Loucy (cell line): ENCODE results near the gene DTNBP1.

ENCODE experiments used
- H2AFZ ChIP-seq: fragments of 200-600 bp; sonication (generic); 2 replicates; pipeline ENCODE4 v1.6.0; 2016; ENCODE audit warnings: antibody characterized with exemption, mild to moderate bottlenecking, low read length, moderate library complexity
- H3F3A ChIP-seq: fragments of 200-600 bp; 2 replicates; pipeline ENCODE4 v1.6.0; 2016; ENCODE audit warnings: antibody characterized with exemption, low read depth, mild to moderate bottlenecking
- H3K27me3 ChIP-seq: fragments of 200-600 bp; sonication (generic); 2 replicates; pipeline ENCODE4 v1.6.1; 2014; ENCODE audit warnings: low read length, mild to moderate bottlenecking; ENCODE audit not compliant: insufficient read depth, poor library complexity, severe bottlenecking
- H3K36me3 ChIP-seq: fragments of 200-600 bp; sonication (generic); 2 replicates; pipeline ENCODE4 v1.6.1; 2016; ENCODE audit warnings: low read length; ENCODE audit not compliant: insufficient read depth
- H3K4me1 ChIP-seq: fragments of 200-600 bp; sonication (generic); 2 replicates; pipeline ENCODE4 v1.5.1; 2014; ENCODE audit warnings: low read length, mild to moderate bottlenecking; ENCODE audit not compliant: insufficient read depth, poor library complexity, severe bottlenecking
- H3K4me2 ChIP-seq: fragments of 200-600 bp; sonication (generic); 2 replicates; pipeline ENCODE4 v1.6.0; 2014; ENCODE audit warnings: antibody characterized with exemption, low read length, low read depth, mild to moderate bottlenecking; ENCODE audit not compliant: poor library complexity, severe bottlenecking
- H3K4me3 ChIP-seq: fragments of 200-600 bp; sonication (generic); 2 replicates; pipeline ENCODE4 v1.5.1; 2014; ENCODE audit warnings: low read length, mild to moderate bottlenecking, mixed read lengths; ENCODE audit not compliant: poor library complexity, severe bottlenecking
- H3K79me2 ChIP-seq: fragments of 200-600 bp; sonication (generic); 2 replicates; pipeline ENCODE4 v1.6.1; 2014; ENCODE audit warnings: low read length; ENCODE audit not compliant: insufficient read depth
- H3K9ac ChIP-seq: fragments of 200-600 bp; sonication (generic); 2 replicates; pipeline ENCODE4 v1.6.0; 2014; ENCODE audit warnings: mild to moderate bottlenecking, low read depth, low read length, moderate library complexity; ENCODE audit not compliant: poor library complexity, severe bottlenecking
- H3K9me2 ChIP-seq: fragments of 200-600 bp; sonication (generic); replicated peaks from 2 replicates; pipeline ENCODE4 v1.6.1; 2016; ENCODE audit warnings: low read depth, low read length, mixed read lengths
- H3K9me3 ChIP-seq: fragments of 200-600 bp; sonication (generic); 2 replicates; pipeline ENCODE4 v1.6.1; 2014; ENCODE audit warnings: mild to moderate bottlenecking, antibody characterized with exemption, low read length, low read depth; ENCODE audit not compliant: insufficient read depth
- H4K20me1 ChIP-seq: fragments of 200-600 bp; sonication (generic); 2 replicates; pipeline ENCODE4 v1.6.0; 2014; ENCODE audit warnings: antibody characterized with exemption, low read length, mild to moderate bottlenecking; ENCODE audit not compliant: insufficient read depth, poor library complexity, severe bottlenecking
- EZH2phosphoT487 ChIP-seq: fragments of 200-600 bp; IDR thresholded peaks from 2 replicates; pipeline ENCODE4 v1.6.1; 2018; ENCODE audit warnings: antibody characterized with exemption, mild to moderate bottlenecking, moderate library complexity, borderline replicate concordance
- TF ChIP-seq, protein P1 (sequence below): fragments of 200-600 bp; sonication (generic); conservative IDR thresholded peaks from 2 replicates; pipeline ENCODE4 v1.5.1; 2014; ENCODE audit warnings: mild to moderate bottlenecking, antibody characterized with exemption, low read length

DTNBP1 gene

DNA sequence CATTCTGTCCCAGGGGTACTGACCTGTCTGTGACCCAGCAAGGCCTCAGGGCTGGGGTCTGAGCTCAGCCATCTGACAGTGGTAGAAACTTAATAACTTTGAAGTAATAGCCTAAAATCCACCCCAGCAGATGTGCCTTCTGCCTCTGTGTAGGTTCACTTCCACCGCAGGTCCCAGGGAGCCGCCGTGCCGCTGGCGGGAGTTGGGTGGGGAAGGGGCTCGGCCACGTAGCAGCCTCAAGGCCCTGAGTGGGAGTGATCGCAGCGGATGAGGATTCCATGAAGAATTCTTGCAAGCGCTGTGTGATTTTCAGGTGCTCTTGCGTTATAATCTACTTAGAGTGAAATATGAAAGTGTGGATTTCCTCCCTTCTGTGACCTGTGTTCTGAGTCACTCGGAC, 163.7 kb downstream of the DTNBP1 start:
- no peak overlapping the region for H3K9ac ChIP-seq
- H3K9me2 ChIP-seq = no peaks in the 10 kb centered on the region
- H3K36me3 ChIP-seq = peaks cover 97% of the 10 kb centered on the region
- H3K4me3 ChIP-seq = no peak overlapping the region
- peaks cover 94% of the 10 kb centered on the region for H3K79me2 ChIP-seq
- TF ChIP-seq, protein P1, sequence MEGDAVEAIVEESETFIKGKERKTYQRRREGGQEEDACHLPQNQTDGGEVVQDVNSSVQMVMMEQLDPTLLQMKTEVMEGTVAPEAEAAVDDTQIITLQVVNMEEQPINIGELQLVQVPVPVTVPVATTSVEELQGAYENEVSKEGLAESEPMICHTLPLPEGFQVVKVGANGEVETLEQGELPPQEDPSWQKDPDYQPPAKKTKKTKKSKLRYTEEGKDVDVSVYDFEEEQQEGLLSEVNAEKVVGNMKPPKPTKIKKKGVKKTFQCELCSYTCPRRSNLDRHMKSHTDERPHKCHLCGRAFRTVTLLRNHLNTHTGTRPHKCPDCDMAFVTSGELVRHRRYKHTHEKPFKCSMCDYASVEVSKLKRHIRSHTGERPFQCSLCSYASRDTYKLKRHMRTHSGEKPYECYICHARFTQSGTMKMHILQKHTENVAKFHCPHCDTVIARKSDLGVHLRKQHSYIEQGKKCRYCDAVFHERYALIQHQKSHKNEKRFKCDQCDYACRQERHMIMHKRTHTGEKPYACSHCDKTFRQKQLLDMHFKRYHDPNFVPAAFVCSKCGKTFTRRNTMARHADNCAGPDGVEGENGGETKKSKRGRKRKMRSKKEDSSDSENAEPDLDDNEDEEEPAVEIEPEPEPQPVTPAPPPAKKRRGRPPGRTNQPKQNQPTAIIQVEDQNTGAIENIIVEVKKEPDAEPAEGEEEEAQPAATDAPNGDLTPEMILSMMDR = no peak
- no peak for TF ChIP-seq EZH2phosphoT487
- H3K9me3 ChIP-seq = no peaks in the 10 kb centered on the region
- H2AFZ ChIP-seq = no peak overlapping the region
- H3F3A ChIP-seq = no peaks in the 10 kb centered on the region
- H4K20me1 ChIP-seq = peaks cover 75% of the 10 kb centered on the region
- no peak overlapping the region for H3K4me2 ChIP-seq
- no peaks in the 10 kb centered on the region for H3K27me3 ChIP-seq
- H3K4me1 ChIP-seq = no peaks in the 10 kb centered on the region

DNA sequence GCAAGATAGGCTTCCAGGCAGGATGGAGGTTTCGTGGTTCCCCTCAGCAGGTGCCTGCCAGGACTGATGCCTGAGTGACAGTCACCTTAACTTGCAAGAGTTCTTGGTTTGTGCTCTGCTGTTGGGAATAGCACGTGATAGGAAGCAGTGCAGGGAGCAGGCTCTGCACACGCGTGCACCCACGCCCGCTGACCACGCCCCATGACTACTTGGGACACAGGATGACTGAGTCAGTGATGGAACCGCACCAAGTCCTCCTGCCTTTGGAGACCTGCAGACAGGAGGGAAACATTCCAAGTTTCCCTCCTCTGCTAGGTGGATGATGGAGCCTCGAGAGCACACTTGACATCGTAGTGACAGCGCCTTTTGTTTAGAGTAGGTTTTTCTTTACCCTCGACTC, 164.2 kb downstream of the DTNBP1 start:
- no peak for TF ChIP-seq EZH2phosphoT487
- TF ChIP-seq, protein P1 = no peak
- no peak overlapping the region for H3K4me3 ChIP-seq
- no peak overlapping the region for H3K9ac ChIP-seq
- H3K27me3 ChIP-seq = no peaks in the 10 kb centered on the region
- H3K36me3 ChIP-seq = peaks cover 97% of the 10 kb centered on the region
- H4K20me1 ChIP-seq = peaks cover 75% of the 10 kb centered on the region
- no peaks in the 10 kb centered on the region for H3K4me1 ChIP-seq
- no peaks in the 10 kb centered on the region for H3K9me3 ChIP-seq
- H2AFZ ChIP-seq = no peak overlapping the region
- H3K9me2 ChIP-seq = no peaks in the 10 kb centered on the region
- H3K4me2 ChIP-seq = no peak overlapping the region
- H3F3A ChIP-seq = no peaks in the 10 kb centered on the region
- peaks cover 94% of the 10 kb centered on the region for H3K79me2 ChIP-seq

DNA sequence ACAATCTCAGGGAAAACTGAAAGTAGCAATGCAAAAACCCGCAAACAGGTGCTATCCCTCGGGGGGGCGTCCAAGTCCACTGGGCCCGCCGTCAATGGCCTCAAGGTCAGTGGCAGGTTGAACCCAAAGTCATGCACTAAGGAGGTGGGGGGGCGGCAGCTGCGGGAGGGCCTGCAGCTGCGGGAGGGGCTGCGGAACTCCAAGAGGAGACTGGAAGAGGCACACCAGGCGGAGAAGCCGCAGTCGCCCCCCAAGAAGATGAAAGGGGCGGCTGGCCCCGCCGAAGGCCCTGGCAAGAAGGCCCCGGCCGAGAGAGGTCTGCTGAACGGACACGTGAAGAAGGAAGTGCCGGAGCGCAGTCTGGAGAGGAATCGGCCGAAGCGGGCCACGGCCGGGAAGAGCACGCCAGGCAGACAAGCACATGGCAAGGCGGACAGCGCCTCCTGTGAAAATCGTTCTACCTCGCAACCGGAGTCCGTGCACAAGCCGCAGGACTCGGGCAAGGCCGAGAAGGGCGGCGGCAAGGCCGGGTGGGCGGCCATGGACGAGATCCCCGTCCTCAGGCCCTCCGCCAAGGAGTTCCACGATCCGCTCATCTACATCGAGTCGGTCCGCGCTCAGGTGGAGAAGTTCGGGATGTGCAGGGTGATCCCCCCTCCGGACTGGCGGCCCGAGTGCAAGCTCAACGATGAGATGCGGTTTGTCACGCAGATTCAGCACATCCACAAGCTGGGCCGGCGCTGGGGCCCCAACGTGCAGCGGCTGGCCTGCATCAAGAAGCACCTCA, 166.3 kb downstream of the DTNBP1 start:
- H3K36me3 ChIP-seq = peaks cover 97% of the 10 kb centered on the region
- no peak overlapping the region for H3K4me2 ChIP-seq
- TF ChIP-seq, protein P1 = no peak
- TF ChIP-seq EZH2phosphoT487 = no peak
- peaks cover 9% of the 10 kb centered on the region for H3K4me1 ChIP-seq
- no peak overlapping the region for H2AFZ ChIP-seq
- H3F3A ChIP-seq = no peaks in the 10 kb centered on the region
- H3K9ac ChIP-seq = no peak overlapping the region
- H3K27me3 ChIP-seq = no peaks in the 10 kb centered on the region
- H3K79me2 ChIP-seq = peaks cover 95% of the 10 kb centered on the region
- H3K9me3 ChIP-seq = no peaks in the 10 kb centered on the region
- peaks cover 84% of the 10 kb centered on the region for H4K20me1 ChIP-seq
- no peak overlapping the region for H3K4me3 ChIP-seq
- H3K9me2 ChIP-seq = no peaks in the 10 kb centered on the region
